ENCODE measurements around the gene TMTC2. TPM values are rescaled to one million over a fixed set of nuclear protein-coding genes. Genes with fewer than 3 reads are reported as not detected.

The TMTC2 gene
- total RNA-seq, 1 donor from 2014 or later: 20.2 TPM

- Mint-ChIP-seq H3K9me3 (ENCODE audit: unreplicated experiment) (no peaks in the 10 kb centered on the region), H3K36me3 (ENCODE audit: unreplicated experiment) (no peaks in the 10 kb centered on the region), H3K4me3 (ENCODE audit: unreplicated experiment) (no peak overlapping the region), H3K4me1 (ENCODE audit: unreplicated experiment) (no peaks in the 10 kb centered on the region), H3K27ac (ENCODE audit: unreplicated experiment) (no peak overlapping the region), H3K27me3 (ENCODE audit: unreplicated experiment) (peaks cover 23% of the 10 kb centered on the region)
- DNase-seq (ENCODE audit: extremely low spot score, unreplicated experiment): no peak
- TF ChIP-seq CTCF (IDR thresholded peaks at IDR 0.05): no peak
Measured at GRCh38 chr12:82666830-82667229, 19.9 kb upstream of the TMTC2 start.

GRCh38 chr12:82671673-82672195 is 15.0 kb upstream of the TMTC2 start:
- TF ChIP-seq CTCF (IDR thresholded peaks at IDR 0.05): no peak
- no peak overlapping the region for H3K27ac Mint-ChIP-seq (ENCODE audit: unreplicated experiment)
- H3K4me1 Mint-ChIP-seq (ENCODE audit: unreplicated experiment): peaks cover 2% of the 10 kb centered on the region
- no peaks in the 10 kb centered on the region for H3K9me3 Mint-ChIP-seq (ENCODE audit: unreplicated experiment)
- no peak for DNase-seq (ENCODE audit: extremely low spot score, unreplicated experiment)
- peaks cover 14% of the 10 kb centered on the region for H3K27me3 Mint-ChIP-seq (ENCODE audit: unreplicated experiment)
- no peak overlapping the region for H3K4me3 Mint-ChIP-seq (ENCODE audit: unreplicated experiment)
- no peaks in the 10 kb centered on the region for H3K36me3 Mint-ChIP-seq (ENCODE audit: unreplicated experiment)

- no peak for DNase-seq (ENCODE audit: extremely low spot score, unreplicated experiment)
- no peak overlapping the region for H3K27ac Mint-ChIP-seq (ENCODE audit: unreplicated experiment)
Measured at GRCh38 chr12:82672811-82673495, 13.8 kb upstream of the TMTC2 start.

GRCh38 chr12:82673698-82674097 is 13.0 kb upstream of the TMTC2 start:
- no peak overlapping the region for H3K27ac Mint-ChIP-seq (ENCODE audit: unreplicated experiment)
- no peak for DNase-seq (ENCODE audit: extremely low spot score, unreplicated experiment)
- H3K36me3 Mint-ChIP-seq (ENCODE audit: unreplicated experiment): no peaks in the 10 kb centered on the region
- no peak for TF ChIP-seq CTCF (IDR thresholded peaks at IDR 0.05)
- H3K9me3 Mint-ChIP-seq (ENCODE audit: unreplicated experiment): no peaks in the 10 kb centered on the region
- peaks cover 5% of the 10 kb centered on the region for H3K27me3 Mint-ChIP-seq (ENCODE audit: unreplicated experiment)
- no peak overlapping the region for H3K4me3 Mint-ChIP-seq (ENCODE audit: unreplicated experiment)
- H3K4me1 Mint-ChIP-seq (ENCODE audit: unreplicated experiment): peaks cover 2% of the 10 kb centered on the region

More at GRCh38 chr12:82672811-82673495, 13.8 kb upstream of the TMTC2 start:
- peaks cover 6% of the 10 kb centered on the region for H3K27me3 Mint-ChIP-seq (ENCODE audit: unreplicated experiment)
- no peaks in the 10 kb centered on the region for H3K9me3 Mint-ChIP-seq (ENCODE audit: unreplicated experiment)
- H3K4me3 Mint-ChIP-seq (ENCODE audit: unreplicated experiment): no peak overlapping the region
- TF ChIP-seq CTCF (IDR thresholded peaks at IDR 0.05): no peak
- peaks cover 2% of the 10 kb centered on the region for H3K4me1 Mint-ChIP-seq (ENCODE audit: unreplicated experiment)
- no peaks in the 10 kb centered on the region for H3K36me3 Mint-ChIP-seq (ENCODE audit: unreplicated experiment)

- H3K4me1 Mint-ChIP-seq (ENCODE audit: unreplicated experiment): peaks cover 2% of the 10 kb centered on the region
- TF ChIP-seq CTCF (IDR thresholded peaks at IDR 0.05): no peak
- H3K36me3 Mint-ChIP-seq (ENCODE audit: unreplicated experiment): no peaks in the 10 kb centered on the region
- no peak for DNase-seq (ENCODE audit: extremely low spot score, unreplicated experiment)
- H3K4me3 Mint-ChIP-seq (ENCODE audit: unreplicated experiment): no peak overlapping the region
- H3K9me3 Mint-ChIP-seq (ENCODE audit: unreplicated experiment): no peaks in the 10 kb centered on the region
- H3K27me3 Mint-ChIP-seq (ENCODE audit: unreplicated experiment): peaks cover 8% of the 10 kb centered on the region
- no peak overlapping the region for H3K27ac Mint-ChIP-seq (ENCODE audit: unreplicated experiment)
Measured at GRCh38 chr12:82675246-82675645, 11.5 kb upstream of the TMTC2 start.

Measured in osteocyte (in vitro differentiated cells).